ENCODE measurements around the gene HERC2. TPM values are rescaled to one million over a fixed set of nuclear protein-coding genes. Genes with fewer than 3 reads are reported as not detected.

HERC2 gene
- total RNA-seq, 1 experiment from 2014 or later = 69.2 TPM

DNA sequence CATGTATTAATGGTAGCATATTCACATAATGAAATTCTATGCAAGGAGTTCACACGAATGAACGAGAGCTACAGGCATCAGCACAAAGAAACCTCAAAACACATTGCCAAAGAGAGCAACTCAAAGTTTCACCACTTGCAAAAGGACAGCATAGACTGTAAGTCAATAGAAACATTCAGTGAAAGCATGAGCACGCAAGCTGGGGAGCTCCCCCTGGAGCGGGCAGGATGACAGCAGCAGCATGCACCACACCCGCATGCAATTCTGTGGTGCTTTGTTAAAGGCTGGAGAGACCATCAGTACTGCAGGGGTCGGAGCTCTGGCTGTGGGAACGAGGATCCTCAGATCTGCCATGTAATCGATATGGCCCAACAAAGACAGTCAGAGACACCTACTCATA lies 241.6 kb downstream of the HERC2 start:
- H2BK5ac ChIP-seq (ENCODE audit: insufficient read length, low read length) = no peak overlapping the region
- no peak overlapping the region for H2BK15ac ChIP-seq (ENCODE audit: low read depth, low read length)
- H4K20me1 ChIP-seq (ENCODE audit: control insufficient read depth, insufficient read depth, insufficient read length) = no peaks in the 10 kb centered on the region
- H3T11ph ChIP-seq (ENCODE audit: low read length) = no peak overlapping the region
- no peak overlapping the region for H3K14ac ChIP-seq (ENCODE audit: insufficient read depth, low read length)
- no peak overlapping the region for H3K27ac ChIP-seq (ENCODE audit: insufficient read length, low read depth, low read length)
- H4K91ac ChIP-seq (ENCODE audit: insufficient read length, low read depth, low read length) = no peak overlapping the region
- H3K9me3 Mint-ChIP-seq = peaks cover 0 to 3% of the 10 kb centered on the region in 2 experiments; a peak in 1 of 5 replicates
- TF ChIP-seq, protein P1, sequence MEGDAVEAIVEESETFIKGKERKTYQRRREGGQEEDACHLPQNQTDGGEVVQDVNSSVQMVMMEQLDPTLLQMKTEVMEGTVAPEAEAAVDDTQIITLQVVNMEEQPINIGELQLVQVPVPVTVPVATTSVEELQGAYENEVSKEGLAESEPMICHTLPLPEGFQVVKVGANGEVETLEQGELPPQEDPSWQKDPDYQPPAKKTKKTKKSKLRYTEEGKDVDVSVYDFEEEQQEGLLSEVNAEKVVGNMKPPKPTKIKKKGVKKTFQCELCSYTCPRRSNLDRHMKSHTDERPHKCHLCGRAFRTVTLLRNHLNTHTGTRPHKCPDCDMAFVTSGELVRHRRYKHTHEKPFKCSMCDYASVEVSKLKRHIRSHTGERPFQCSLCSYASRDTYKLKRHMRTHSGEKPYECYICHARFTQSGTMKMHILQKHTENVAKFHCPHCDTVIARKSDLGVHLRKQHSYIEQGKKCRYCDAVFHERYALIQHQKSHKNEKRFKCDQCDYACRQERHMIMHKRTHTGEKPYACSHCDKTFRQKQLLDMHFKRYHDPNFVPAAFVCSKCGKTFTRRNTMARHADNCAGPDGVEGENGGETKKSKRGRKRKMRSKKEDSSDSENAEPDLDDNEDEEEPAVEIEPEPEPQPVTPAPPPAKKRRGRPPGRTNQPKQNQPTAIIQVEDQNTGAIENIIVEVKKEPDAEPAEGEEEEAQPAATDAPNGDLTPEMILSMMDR (conservative IDR thresholded peaks at IDR 0.05) = no peak; the same call in 2 of the 3 replicates
- no peak overlapping the region for H2BK20ac ChIP-seq (ENCODE audit: low read depth, low read length, poor library complexity, severe bottlenecking)
- WGBS (ENCODE audit: extremely low coverage, insufficient read length, low lambda C conversion rate) = no CpG with 5 or more reads among the region's 8 CpGs
- H3K4me3 Mint-ChIP-seq = no peak overlapping the region
- no peak overlapping the region for H3K4me2 ChIP-seq (ENCODE audit: insufficient read depth, insufficient read length, low read length)
- no peaks in the 10 kb centered on the region for H3K36me3 Mint-ChIP-seq (ENCODE audit: insufficient read depth in 1 of 3, low read depth in 3 of 3)
- no peaks in the 10 kb centered on the region for H3K23me2 ChIP-seq (ENCODE audit: insufficient read length, low read depth, low read length, poor library complexity, severe bottlenecking)
- H3K56ac ChIP-seq (ENCODE audit: insufficient read length, low read depth, low read length) = no peak overlapping the region
- peaks cover 9% of the 10 kb centered on the region for H3K27me3 Mint-ChIP-seq (ENCODE audit: low read depth)
- H3K79me2 ChIP-seq (ENCODE audit: insufficient read depth, low read length) = no peaks in the 10 kb centered on the region
- no peaks in the 10 kb centered on the region for H3K27me3 ChIP-seq (ENCODE audit: insufficient read depth, low read length)
- H2AFZ ChIP-seq (ENCODE audit: low read length) = no peak overlapping the region
- no peak overlapping the region for H3K4ac ChIP-seq (ENCODE audit: low read depth, low read length)
- no peaks in the 10 kb centered on the region for H3K9me3 ChIP-seq (ENCODE audit: control insufficient read depth, low read depth, low read length)
- H3K79me1 ChIP-seq (ENCODE audit: insufficient read depth, low read depth, low read length, poor library complexity, severe bottlenecking) = no peaks in the 10 kb centered on the region
- H2BK12ac ChIP-seq (ENCODE audit: insufficient read length, low read depth, low read length) = no peak overlapping the region
- no peak overlapping the region for H3K27ac Mint-ChIP-seq
- no peak overlapping the region for H3K23ac ChIP-seq (ENCODE audit: insufficient read length, low read depth, low read length)
- H3K4me1 ChIP-seq (ENCODE audit: insufficient read depth, low read length) = no peaks in the 10 kb centered on the region
- H4K8ac ChIP-seq (replicated peaks; ENCODE audit: insufficient read length, low read depth, low read length) = no peak overlapping the region
- no peak overlapping the region for H2AK5ac ChIP-seq (ENCODE audit: insufficient read length, low read length)
- no peak for DNase-seq
- no peak overlapping the region for H2BK120ac ChIP-seq (ENCODE audit: low read depth, low read length, poor library complexity, severe bottlenecking)
- H3K9ac ChIP-seq (ENCODE audit: extremely low read depth, insufficient read length, low read length) = no peak overlapping the region
- no peak overlapping the region for H3K18ac ChIP-seq (ENCODE audit: insufficient read length, low read depth, low read length)
- H3K4me1 Mint-ChIP-seq = peaks cover 3 to 9% of the 10 kb centered on the region in 2 experiments
- H4K5ac ChIP-seq (ENCODE audit: insufficient read length, low read depth, low read length) = no peak overlapping the region

Measured in H9 (cell line).